Prostate gland (tissue), 2 donors: ENCODE data around the gene NEBL. TPM values are rescaled to one million over a fixed set of nuclear protein-coding genes. Genes with fewer than 3 reads are reported as not detected.

ENCODE experiments used
- DNase-seq: peaks from one replicate; pipeline ENCODE4 v3.0.0-alpha.2; 2019; ENCODE audit warnings: low spot score
- H3K27ac ChIP-seq, 2 donors: fragments of 200-600 bp; sonication (generic); 2 replicates each; pipeline ENCODE4 v1.5.1; 2017 to 2019
- H3K27me3 ChIP-seq: fragments of 200-600 bp; sonication (generic); replicated peaks from 2 replicates; pipeline ENCODE4 v1.5.1; 2019; ENCODE audit not compliant: insufficient read depth
- H3K36me3 ChIP-seq, 2 donors: fragments of 200-600 bp; sonication (generic); 1 replicate in 1 of 2; 2 replicates in 1 of 2; pipeline versions ENCODE4 v1.5.1 to v1.8.1; 2017 to 2019
- H3K4me1 ChIP-seq: fragments of 200-600 bp; sonication (generic); replicated peaks from 2 replicates; pipeline ENCODE4 v1.5.1; 2019
- H3K4me3 ChIP-seq, 2 donors: fragments of 200-600 bp; sonication (generic); 2 replicates each; pipeline ENCODE4 v1.5.1; 2017 to 2019
- H3K9me3 ChIP-seq: fragments of 200-600 bp; sonication (generic); 2 replicates; pipeline ENCODE4 v1.5.1; 2017
- CTCF ChIP-seq, 4 experiments: fragments of 200-600 bp in 2 of 4; fragments of 450-650 bp in 2 of 4; sonication (generic) in 2 of 4; IDR thresholded peaks; 1 replicate in 3 of 4; 2 replicates in 1 of 4; pipeline ENCODE4 v1.5.1; 2016 to 2019; ENCODE audit warnings: antibody characterized with exemption in 4 of 4, mild to moderate bottlenecking in 2 of 4, moderate library complexity in 2 of 4
- POLR2A ChIP-seq: fragments of 450-650 bp; IDR thresholded peaks from one replicate; pipeline ENCODE4 v1.6.1; 2016; ENCODE audit warnings: antibody characterized with exemption, mild to moderate bottlenecking
- POLR2AphosphoS5 ChIP-seq: sonication (generic); formaldehyde crosslinking; IDR thresholded peaks from one replicate; pipeline ENCODE4 v1.6.1; 2017; ENCODE audit warnings: antibody characterized with exemption
- WGBS: methylation state at CpG from one replicate; pipeline ENCODE4 v1.1.5; 2018; 5-methylcytosine and 5-hydroxymethylcytosine counted together
- intact Hi-C: fragments of 100-400 bp; cut with DNase I; formaldehyde crosslinking; loops from one replicate; pipeline ENCODE4 v1.14.2; 2022
- total RNA-seq, 2 donors: library from RNA; depleted of rRNA; stranded (reverse); fragments of >200 nt; gene quantifications; one replicate each; pipeline ENCODE4 v1.1.0, GENCODE V29; 2016

Gene NEBL
- total RNA-seq, 2 donors from 2014 or later, result 22.5 to 29.0 TPM

- Histone ChIP-seq H3K4me3 (no peak overlapping the region), H3K9me3 (no peaks in the 10 kb centered on the region), H3K27ac (no peak overlapping the region), H3K27me3 (no peaks in the 10 kb centered on the region), H3K36me3 (no peaks in the 10 kb centered on the region), H3K4me1 (no peaks in the 10 kb centered on the region)
- intact Hi-C loops, result loop anchor here (10.0 kb wide), 1 partner anchor 174 kb away; no protein-coding TSS in a partner anchor
- TF ChIP-seq POLR2AphosphoS5 (no peak), POLR2A (no peak), CTCF (IDR thresholded peaks at IDR 0.05) (no peak)
- DNase-seq, result no peak
- WGBS, result 67% methylated on average over 6 of the region's 6 CpGs
These were observed 6.4 kb downstream of the NEBL start for GRCh38 chr10:20890491-20891337.

GRCh38 chr10:20890009-20890408 is 7.1 kb downstream of the NEBL start:
- Histone ChIP-seq H3K27ac (no peak overlapping the region), H3K4me3 (no peak overlapping the region), H3K36me3 (no peaks in the 10 kb centered on the region), H3K27me3 (no peaks in the 10 kb centered on the region), H3K9me3 (no peaks in the 10 kb centered on the region), H3K4me1 (no peaks in the 10 kb centered on the region)
- TF ChIP-seq POLR2AphosphoS5 (no peak), CTCF (IDR thresholded peaks at IDR 0.05) (no peak), POLR2A (no peak)
- DNase-seq, result no peak
- 79% methylated on average over 6 of the region's 6 CpGs for WGBS
- intact Hi-C loops, result loop anchor here (10.0 kb wide), 1 partner anchor 175 kb away; no protein-coding TSS in a partner anchor

GRCh38 chr10:20888620-20889330 is 8.3 kb downstream of the NEBL start:
- TF ChIP-seq CTCF (IDR thresholded peaks at IDR 0.05), result no peak
- no peak for TF ChIP-seq POLR2A
- no peak for TF ChIP-seq POLR2AphosphoS5

GRCh38 chr10:20887706-20888555 is 9.2 kb downstream of the NEBL start:
- Histone ChIP-seq H3K9me3 (no peaks in the 10 kb centered on the region), H3K27ac (no peak overlapping the region), H3K27me3 (no peaks in the 10 kb centered on the region), H3K4me3 (no peak overlapping the region), H3K36me3 (no peaks in the 10 kb centered on the region), H3K4me1 (no peaks in the 10 kb centered on the region)
- TF ChIP-seq CTCF (IDR thresholded peaks at IDR 0.05) (no peak), POLR2AphosphoS5 (no peak), POLR2A (no peak)
- DNase-seq, result no peak
- intact Hi-C loops, result no loop called here
- WGBS, result 42% methylated on average over 7 of the region's 7 CpGs

More at GRCh38 chr10:20888620-20889330, 8.3 kb downstream of the NEBL start:
- Histone ChIP-seq H3K27ac (no peak overlapping the region), H3K9me3 (no peaks in the 10 kb centered on the region), H3K4me1 (no peaks in the 10 kb centered on the region), H3K4me3 (no peak overlapping the region), H3K36me3 (no peaks in the 10 kb centered on the region), H3K27me3 (no peaks in the 10 kb centered on the region)
- 51% methylated on average over 7 of the region's 7 CpGs for WGBS
- intact Hi-C loops, result no loop called here
- no peak for DNase-seq
